CD4-positive, alpha-beta T cell treated with Interleukin-12 subunit alpha and Interleukin-12 subunit beta, for 1 hour (primary cell): ENCODE data around the gene SRRM2.

Experiments
- DNase-seq: peaks from one replicate; pipeline ENCODE4 v3.0.0-alpha.2; 2020

Gene SRRM2

GRCh38 chr16:2779151-2779920 lies 26.9 kb downstream of the SRRM2 start:
- DNase-seq, result no peak

- DNase-seq, result no peak
Observed at GRCh38 chr16:2779978-2780898, 27.8 kb downstream of the SRRM2 start.

GRCh38 chr16:2782583-2783351 lies 30.3 kb downstream of the SRRM2 start:
- DNase-seq, result no peak

- DNase-seq, result no peak
Observed at GRCh38 chr16:2783581-2784357, 31.3 kb downstream of the SRRM2 start.

- no peak for DNase-seq
Observed at GRCh38 chr16:2784358-2785100, 32.1 kb downstream of the SRRM2 start.

GRCh38 chr16:2785101-2785991 lies 32.9 kb downstream of the SRRM2 start:
- DNase-seq, result peak; percentile 32

GRCh38 chr16:2786061-2786825 lies 33.8 kb downstream of the SRRM2 start:
- DNase-seq, result no peak

- DNase-seq, result no peak
Observed at GRCh38 chr16:2786826-2787151, 34.4 kb downstream of the SRRM2 start.

GRCh38 chr16:2787406-2787805 lies 35.0 kb downstream of the SRRM2 start, which contains the start of gene PRSS33:
Gene PRSS33 (minus strand): TSS chr16:2787560. CDS start chr16:2786547, 1,013 bp downstream.
- no peak for DNase-seq

- no peak for DNase-seq
Observed at GRCh38 chr16:2787961-2788360, 35.5 kb downstream of the SRRM2 start.

GRCh38 chr16:2790631-2791030 lies 38.2 kb downstream of the SRRM2 start:
- no peak for DNase-seq

- no peak for DNase-seq
Observed at GRCh38 chr16:2791174-2791573, 38.7 kb downstream of the SRRM2 start.

- no peak for DNase-seq
Observed at GRCh38 chr16:2792940-2793339, 40.5 kb downstream of the SRRM2 start.

- DNase-seq, result no peak
Observed at GRCh38 chr16:2795395-2796143, 43.1 kb downstream of the SRRM2 start.

GRCh38 chr16:2798723-2799204 lies 46.3 kb downstream of the SRRM2 start:
- DNase-seq, result no peak

GRCh38 chr16:2799205-2799858 lies 46.9 kb downstream of the SRRM2 start:
- no peak for DNase-seq

- DNase-seq, result no peak
Observed at GRCh38 chr16:2799859-2800226, 47.4 kb downstream of the SRRM2 start.

- no peak for DNase-seq
Observed at GRCh38 chr16:2803545-2804195, 51.2 kb downstream of the SRRM2 start.
